IMR-90 (cell line): ENCODE measurements around the gene ARHGAP8. TPM values are rescaled to one million over a fixed set of nuclear protein-coding genes. Genes with fewer than 3 reads are reported as not detected.

Experiments
- ATAC-seq: fragments of 200-7000 bp; cut with Tn5 transposase; 2 replicates; pipeline ENCODE4 v1.9.1; 2020; ENCODE audit warnings: low read depth, mild to moderate bottlenecking, moderate library complexity
- BruUV-seq: library from RNA; stranded (reverse); fragments of 400-500 nt; replicated peaks from 2 replicates; lab custom pipeline; 2021; lab: Mats Ljungman, UMichigan
- CTCF ChIA-PET: fragments of 300-600 bp; formaldehyde crosslinking; extraction: SDS; loops from one replicate; lab custom pipeline; 2021; ENCODE audit warnings: antibody characterized with exemption; lab: Yijun Ruan, JAX
- POLR2A ChIA-PET: fragments of 300-600 bp; sonication (Branson Sonifier 250); formaldehyde crosslinking; loops from one replicate; lab custom pipeline; 2022; ENCODE audit warnings: antibody characterized with exemption; ENCODE audit not compliant: unreplicated experiment; lab: Charles Lee
- DNase-seq: peaks from one replicate; pipeline ENCODE4 v3.0.0; 2013
- H2AFZ ChIP-seq: replicated peaks from 2 replicates; pipeline ENCODE3; 2013; ENCODE audit warnings: low read length, mild to moderate bottlenecking; ENCODE audit not compliant: poor library complexity
- H2AK5ac ChIP-seq: 2 replicates; pipeline ENCODE4 v1.6.1; 2013; ENCODE audit warnings: low read depth, low read length, inconsistent platforms
- H2AK9ac ChIP-seq: replicated peaks from 2 replicates; pipeline ENCODE3; 2013; ENCODE audit warnings: mild to moderate bottlenecking, low read depth, low read length, moderate library complexity; ENCODE audit not compliant: poor library complexity
- H2BK120ac ChIP-seq: 2 replicates; pipeline ENCODE4 v1.6.1; 2013; ENCODE audit warnings: low read depth, low read length, inconsistent platforms
- H2BK15ac ChIP-seq: 3 replicates; pipeline ENCODE4 v1.6.1; 2013; ENCODE audit warnings: low read depth, low read length, inconsistent platforms
- H2BK20ac ChIP-seq: 2 replicates; pipeline ENCODE4 v1.6.1; 2013; ENCODE audit warnings: low read depth, mild to moderate bottlenecking, inconsistent platforms, low read length, moderate library complexity
- H2BK5ac ChIP-seq: 2 replicates; pipeline ENCODE4 v1.6.1; 2013; ENCODE audit warnings: mild to moderate bottlenecking, low read depth, low read length, inconsistent platforms; ENCODE audit not compliant: poor library complexity, severe bottlenecking
- H3K14ac ChIP-seq: replicated peaks from 2 replicates; pipeline ENCODE4 v1.6.1; 2013; ENCODE audit warnings: low read depth, low read length, inconsistent platforms
- H3K18ac ChIP-seq: 2 replicates; pipeline ENCODE4 v1.6.1; 2013; ENCODE audit warnings: low read depth, low read length, control low read depth
- H3K23ac ChIP-seq: 2 replicates; pipeline ENCODE4 v1.6.1; 2013; ENCODE audit warnings: low read depth, low read length, inconsistent platforms
- H3K27ac ChIP-seq: 2 replicates; pipeline ENCODE4 v1.5.1; 2013; ENCODE audit warnings: mild to moderate bottlenecking, control low read depth, low read length; ENCODE audit not compliant: insufficient read depth
- H3K27me3 ChIP-seq: 2 replicates; pipeline ENCODE4 v1.6.1; 2013; ENCODE audit warnings: low read length; ENCODE audit not compliant: control insufficient read depth, insufficient read depth
- H3K36me3 ChIP-seq: 2 replicates; pipeline ENCODE4 v1.6.1; 2013; ENCODE audit warnings: low read length, mixed read lengths; ENCODE audit not compliant: control insufficient read depth, insufficient read depth
- H3K4ac ChIP-seq: 2 replicates; pipeline ENCODE4 v1.6.1; 2013; ENCODE audit warnings: low read depth, low read length, inconsistent platforms
- H3K4me1 ChIP-seq: 2 replicates; pipeline ENCODE4 v1.6.1; 2013; ENCODE audit warnings: low read length, mixed read lengths; ENCODE audit not compliant: control insufficient read depth, insufficient read depth
- H3K4me2 ChIP-seq: 2 replicates; pipeline ENCODE4 v1.6.1; 2013; ENCODE audit warnings: low read depth, mild to moderate bottlenecking, control low read depth, low read length, moderate library complexity
- H3K4me3 ChIP-seq: 2 replicates; pipeline ENCODE4 v1.5.1; 2013; ENCODE audit warnings: low read depth, mild to moderate bottlenecking, control low read depth, low read length, moderate library complexity; ENCODE audit not compliant: insufficient read depth
- H3K56ac ChIP-seq: 2 replicates; pipeline ENCODE4 v1.6.1; 2013; ENCODE audit warnings: low read length, inconsistent platforms; ENCODE audit not compliant: insufficient read depth; ENCODE audit errors: extremely low read depth
- H3K79me1 ChIP-seq, 2 experiments: 2 replicates each; pipeline ENCODE4 v1.6.1; 2013; ENCODE audit warnings: low read length in 2 of 2, inconsistent platforms in 1 of 2, low read depth in 1 of 2
- H3K9ac ChIP-seq: 2 replicates; pipeline ENCODE4 v1.6.1; 2013; ENCODE audit warnings: low read depth, low read length, control low read depth
- H3K9me1 ChIP-seq: 2 replicates; pipeline ENCODE4 v1.6.1; 2013; ENCODE audit warnings: low read length, inconsistent platforms; ENCODE audit not compliant: insufficient read depth
- H3K9me3 ChIP-seq: 2 replicates; pipeline ENCODE4 v1.6.1; 2013; ENCODE audit warnings: low read length; ENCODE audit not compliant: control insufficient read depth, insufficient read depth
- H4K20me1 ChIP-seq: 2 replicates; pipeline ENCODE4 v1.6.1; 2013; ENCODE audit warnings: low read length, inconsistent platforms; ENCODE audit not compliant: insufficient read depth
- H4K5ac ChIP-seq: 2 replicates; pipeline ENCODE4 v1.6.1; 2013; ENCODE audit warnings: mild to moderate bottlenecking, low read depth, low read length, control low read depth
- H4K8ac ChIP-seq, 2 experiments: 2 replicates each; pipeline ENCODE4 v1.6.1; 2013; ENCODE audit warnings: low read depth in 2 of 2, low read length in 2 of 2, control low read depth in 1 of 2, inconsistent platforms in 1 of 2
- H4K91ac ChIP-seq: 2 replicates; pipeline ENCODE4 v1.6.1; 2013; ENCODE audit warnings: low read depth, low read length, inconsistent platforms; ENCODE audit not compliant: insufficient read depth
- BHLHE40 ChIP-seq: fragments of 150-350 bp; IDR thresholded peaks from 2 replicates; pipeline ENCODE4 v1.6.1; 2016; ENCODE audit warnings: mild to moderate bottlenecking, low read depth, low read length
- CEBPB ChIP-seq: IDR thresholded peaks from 2 replicates; pipeline ENCODE4 v1.6.1; 2012; ENCODE audit warnings: low read depth, low read length, improper control_type of control experiment
- ELK1 ChIP-seq: fragments of 150-350 bp; IDR thresholded peaks from 2 replicates; pipeline ENCODE4 v1.6.1; 2016; ENCODE audit warnings: low read depth, mild to moderate bottlenecking, low read length, moderate library complexity, borderline replicate concordance
- FOS ChIP-seq: fragments of 150-350 bp; IDR thresholded peaks from 2 replicates; pipeline ENCODE4 v1.6.1; 2016; ENCODE audit warnings: low read depth, low read length
- MAFK ChIP-seq: IDR thresholded peaks from 2 replicates; pipeline ENCODE4 v1.6.1; 2012; ENCODE audit warnings: low read depth, low read length, improper control_type of control experiment
- MAZ ChIP-seq: IDR thresholded peaks from 2 replicates; pipeline ENCODE4 v1.6.1; 2012; ENCODE audit warnings: low read depth, mild to moderate bottlenecking, low read length, improper control_type of control experiment, moderate library complexity, borderline replicate concordance
- MXI1 ChIP-seq: IDR thresholded peaks from 2 replicates; pipeline ENCODE4 v1.6.1; 2012; ENCODE audit warnings: low read depth, mild to moderate bottlenecking, low read length, moderate library complexity, borderline replicate concordance
- NFE2L2 ChIP-seq: fragments of 150-350 bp; IDR thresholded peaks from 2 replicates; pipeline ENCODE4 v1.6.1; 2016; ENCODE audit warnings: low read depth, mild to moderate bottlenecking, low read length
- POLR2A ChIP-seq: IDR thresholded peaks from 2 replicates; pipeline ENCODE4 v1.6.1; 2012; ENCODE audit warnings: mild to moderate bottlenecking, low read depth, low read length
- RAD21 ChIP-seq: IDR thresholded peaks from 2 replicates; pipeline ENCODE4 v1.6.1; 2012; ENCODE audit warnings: low read length, improper control_type of control experiment
- RCOR1 ChIP-seq: IDR thresholded peaks from 2 replicates; pipeline ENCODE4 v1.6.1; 2012; ENCODE audit warnings: mild to moderate bottlenecking, low read length, improper control_type of control experiment; ENCODE audit not compliant: insufficient replicate concordance
- RFX5 ChIP-seq: IDR thresholded peaks from 2 replicates; pipeline ENCODE4 v1.8.0; 2012; ENCODE audit warnings: low read depth, mild to moderate bottlenecking, low read length, moderate library complexity
- SMC3 ChIP-seq: fragments of 150-350 bp; IDR thresholded peaks from 2 replicates; pipeline ENCODE4 v1.6.1; 2016; ENCODE audit warnings: low read depth, mild to moderate bottlenecking, antibody characterized with exemption, low read length, moderate library complexity
- WGBS, 2 experiments: methylation state at CpG; one replicate each; pipeline versions ENCODE4 v1.1.5 to v1.1.7; 2013; ENCODE audit warnings: missing lambda C conversion rate in 2 of 2; ENCODE audit not compliant: insufficient read length in 1 of 2; ENCODE audit errors: extremely low coverage in 2 of 2; 5-methylcytosine and 5-hydroxymethylcytosine counted together
- dilution Hi-C: fragments of 300-500 bp; cut with HindIII; formaldehyde crosslinking; loops from one replicate; pipeline ENCODE4 v1.14.3; 2018; ENCODE audit warnings: low sequenced_read_pairs; ENCODE audit not compliant: unreplicated experiment
- in situ Hi-C: fragments of 300-500 bp; cut with MboI; formaldehyde crosslinking; loops from 3 replicates; pipeline ENCODE4 v1.14.3; 2019; ENCODE audit warnings: low sequenced_read_pairs, inconsistent platforms, mixed read lengths
- intact Hi-C: fragments of 100-400 bp; cut with micrococcal nuclease; formaldehyde crosslinking; loops from 2 replicates; pipeline ENCODE4 v1.10.0; 2022
- polyA plus RNA-seq, 3 experiments: library from polyadenylated mRNA; depleted of rRNA; stranded (reverse); fragments of >200 nt; gene quantifications; 2 replicates each; pipeline ENCODE4 v1.2.3, GENCODE V29; 2012; ENCODE audit warnings: low replicate concordance in 1 of 3
- total RNA-seq: library from RNA; depleted of rRNA; stranded (reverse); fragments of >200 nt; gene quantifications from 2 replicates; pipeline ENCODE4 v1.2.3, GENCODE V29; 2012
- TF ChIP-seq, protein P1 (sequence below): fragments of 150-350 bp; IDR thresholded peaks from 2 replicates; pipeline ENCODE4 v1.6.1; 2017; ENCODE audit warnings: mild to moderate bottlenecking, antibody characterized with exemption, low read length, low read depth

Gene ARHGAP8
- total and polyA plus RNA-seq, 2 of the 4 experiments (the other 2 are of a cell fraction) = 0.18 to 0.21 TPM

GRCh38 chr22:44870021-44870420 is 117.6 kb downstream of the ARHGAP8 start:
- no peak overlapping the region for H2BK5ac ChIP-seq
- no peak overlapping the region for H2AK5ac ChIP-seq
- H3K4ac ChIP-seq = no peak overlapping the region
- H4K5ac ChIP-seq = no peak overlapping the region
- H3K36me3 ChIP-seq = no peaks in the 10 kb centered on the region
- H3K27ac ChIP-seq = no peak overlapping the region
- H3K4me2 ChIP-seq = no peak overlapping the region
- H3K14ac ChIP-seq = no peak overlapping the region
- peak; percentile 49 for DNase-seq
- H3K27me3 ChIP-seq = no peaks in the 10 kb centered on the region; the same call in 1 of the 2 replicates
- no peak for TF ChIP-seq POLR2A
- peak; percentile 49 for TF ChIP-seq MAFK
- TF ChIP-seq MXI1 = no peak
- TF ChIP-seq, protein P1, sequence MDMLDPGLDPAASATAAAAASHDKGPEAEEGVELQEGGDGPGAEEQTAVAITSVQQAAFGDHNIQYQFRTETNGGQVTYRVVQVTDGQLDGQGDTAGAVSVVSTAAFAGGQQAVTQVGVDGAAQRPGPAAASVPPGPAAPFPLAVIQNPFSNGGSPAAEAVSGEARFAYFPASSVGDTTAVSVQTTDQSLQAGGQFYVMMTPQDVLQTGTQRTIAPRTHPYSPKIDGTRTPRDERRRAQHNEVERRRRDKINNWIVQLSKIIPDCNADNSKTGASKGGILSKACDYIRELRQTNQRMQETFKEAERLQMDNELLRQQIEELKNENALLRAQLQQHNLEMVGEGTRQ = no peak
- peak; percentile 93 for TF ChIP-seq NFE2L2
- no peak for TF ChIP-seq RAD21
- TF ChIP-seq RCOR1 = no peak
- no peak for TF ChIP-seq MAZ
- no peak for TF ChIP-seq BHLHE40
- TF ChIP-seq SMC3 = no peak
- TF ChIP-seq FOS = no peak
- no peak for TF ChIP-seq CEBPB
- TF ChIP-seq RFX5 = no peak
- no peak for TF ChIP-seq ELK1
- no peaks in the 10 kb centered on the region for H4K20me1 ChIP-seq
- no peak overlapping the region for H3K18ac ChIP-seq
- no peak overlapping the region for H4K8ac ChIP-seq
- in situ Hi-C loops (no loop called here), intact Hi-C loops (no loop called here), dilution Hi-C loops (no loop called here)
- WGBS, 2 experiments = 32% methylated on average over 2 of the region's 5 CpGs; no CpG with 5 or more reads in 1 of the 2 experiments
- H3K56ac ChIP-seq = no peak overlapping the region
- peaks cover 5% of the 10 kb centered on the region for H3K9me3 ChIP-seq
- H2BK20ac ChIP-seq = no peak overlapping the region
- ChIA-PET POLR2A (no interaction called here), CTCF (interaction anchor here (0.6 kb wide), 1 partner anchor 9 kb away, joined by 4 read pairs; no protein-coding TSS in a partner anchor)
- peak overlapping the region; percentile 86 for H2AFZ ChIP-seq
- no TSS peak for BruUV-seq
- H3K23ac ChIP-seq = no peak overlapping the region
- no peak overlapping the region for H4K91ac ChIP-seq
- no peaks in the 10 kb centered on the region for H3K4me1 ChIP-seq
- no peak overlapping the region for H2BK120ac ChIP-seq
- H3K9me1 ChIP-seq = no peaks in the 10 kb centered on the region
- ATAC-seq = peak; percentile 53
- H3K4me3 ChIP-seq = no peak overlapping the region
- H3K79me1 ChIP-seq = no peaks in the 10 kb centered on the region
- H3K9ac ChIP-seq = no peak overlapping the region
- H2BK15ac ChIP-seq = no peak overlapping the region
- no peak overlapping the region for H2AK9ac ChIP-seq
